Measurements from ENCODE around the gene LTC4S. TPM values are rescaled to one million over a fixed set of nuclear protein-coding genes. Genes with fewer than 3 reads are reported as not detected.
A peak's percentile ranks its signal among the peaks of the same experiment; 100 is the strongest.

LTC4S gene
- total RNA-seq, 2 donors from 2014 or later = 5.3 to 5.4 TPM

- no peak overlapping the region for H3K27ac ChIP-seq
- no peak for TF ChIP-seq CTCF (IDR thresholded peaks at IDR 0.05)
- no peaks in the 10 kb centered on the region for H3K36me3 ChIP-seq
- H3K9ac ChIP-seq (ENCODE audit: low read depth in 2 of 2, low read length in 2 of 2) = peak overlapping the region; percentile 63 to 72
- no peaks in the 10 kb centered on the region for H3K9me3 ChIP-seq
- no peaks in the 10 kb centered on the region for H3K27me3 ChIP-seq
- intact Hi-C loops (cut with DNase I) = no loop called here
- no peak for DNase-seq
- H3K4me3 ChIP-seq = peak overlapping the region; percentile 42
- peaks cover 23% of the 10 kb centered on the region for H3K4me1 ChIP-seq
Measured at GRCh38 chr5:179816401-179816795, 22.6 kb downstream of the LTC4S start.

- Histone ChIP-seq H3K27me3 (no peaks in the 10 kb centered on the region), H3K4me1 (peaks cover 23% of the 10 kb centered on the region), H3K4me3 (peak overlapping the region; percentile 42), H3K9me3 (no peaks in the 10 kb centered on the region), H3K9ac (ENCODE audit: low read depth in 2 of 2, low read length in 2 of 2) (peak overlapping the region; percentile 63 to 72), H3K27ac (peak overlapping the region; percentile 3), H3K36me3 (no peaks in the 10 kb centered on the region)
- peak; percentile 48 for DNase-seq
- intact Hi-C loops (cut with DNase I) = no loop called here
- TF ChIP-seq CTCF (IDR thresholded peaks at IDR 0.05) = no peak
Measured at GRCh38 chr5:179816796-179817469, 23.1 kb downstream of the LTC4S start.

GRCh38 chr5:179817470-179817840 lies 23.7 kb downstream of the LTC4S start:
- TF ChIP-seq CTCF (IDR thresholded peaks at IDR 0.05) = no peak
- Histone ChIP-seq H3K27me3 (no peaks in the 10 kb centered on the region), H3K9me3 (no peaks in the 10 kb centered on the region), H3K27ac (peak overlapping the region; percentile 100), H3K9ac (ENCODE audit: low read depth in 2 of 2, low read length in 2 of 2) (peak overlapping the region; percentile 63 to 72), H3K36me3 (no peaks in the 10 kb centered on the region), H3K4me3 (peak overlapping the region; percentile 42), H3K4me1 (peaks cover 26% of the 10 kb centered on the region)
- DNase-seq = no peak
- intact Hi-C loops (cut with DNase I) = no loop called here

- Histone ChIP-seq H3K36me3 (no peaks in the 10 kb centered on the region), H3K27me3 (no peaks in the 10 kb centered on the region), H3K9ac (ENCODE audit: low read depth in 2 of 2, low read length in 2 of 2) (peak overlapping the region; percentile 94 to 100), H3K9me3 (no peaks in the 10 kb centered on the region), H3K4me3 (peak overlapping the region; percentile 20), H3K4me1 (peaks cover 33% of the 10 kb centered on the region), H3K27ac (peak overlapping the region; percentile 100)
- TF ChIP-seq CTCF (IDR thresholded peaks at IDR 0.05) = no peak
- no peak for DNase-seq
- intact Hi-C loops (cut with DNase I) = no loop called here
Measured at GRCh38 chr5:179817890-179818745, 24.3 kb downstream of the LTC4S start.

GRCh38 chr5:179818746-179819295 lies 25.0 kb downstream of the LTC4S start:
- no peaks in the 10 kb centered on the region for H3K27me3 ChIP-seq
- intact Hi-C loops (cut with DNase I) = no loop called here
- peak overlapping the region; percentile 94 to 100 for H3K9ac ChIP-seq (ENCODE audit: low read depth in 2 of 2, low read length in 2 of 2)
- TF ChIP-seq CTCF (IDR thresholded peaks at IDR 0.05) = no peak
- peaks cover 4% of the 10 kb centered on the region for H3K36me3 ChIP-seq
- H3K4me3 ChIP-seq = peak overlapping the region; percentile 20
- peak; percentile 96 for DNase-seq
- H3K4me1 ChIP-seq = peaks cover 37% of the 10 kb centered on the region
- H3K9me3 ChIP-seq = no peaks in the 10 kb centered on the region
- peak overlapping the region; percentile 100 for H3K27ac ChIP-seq

Measured in colonic mucosa (tissue), 4 donors.